Measurements from ENCODE around the gene ELMO1. TPM values are rescaled to one million over a fixed set of nuclear protein-coding genes. Genes with fewer than 3 reads are reported as not detected.

Gene ELMO1, protein sequence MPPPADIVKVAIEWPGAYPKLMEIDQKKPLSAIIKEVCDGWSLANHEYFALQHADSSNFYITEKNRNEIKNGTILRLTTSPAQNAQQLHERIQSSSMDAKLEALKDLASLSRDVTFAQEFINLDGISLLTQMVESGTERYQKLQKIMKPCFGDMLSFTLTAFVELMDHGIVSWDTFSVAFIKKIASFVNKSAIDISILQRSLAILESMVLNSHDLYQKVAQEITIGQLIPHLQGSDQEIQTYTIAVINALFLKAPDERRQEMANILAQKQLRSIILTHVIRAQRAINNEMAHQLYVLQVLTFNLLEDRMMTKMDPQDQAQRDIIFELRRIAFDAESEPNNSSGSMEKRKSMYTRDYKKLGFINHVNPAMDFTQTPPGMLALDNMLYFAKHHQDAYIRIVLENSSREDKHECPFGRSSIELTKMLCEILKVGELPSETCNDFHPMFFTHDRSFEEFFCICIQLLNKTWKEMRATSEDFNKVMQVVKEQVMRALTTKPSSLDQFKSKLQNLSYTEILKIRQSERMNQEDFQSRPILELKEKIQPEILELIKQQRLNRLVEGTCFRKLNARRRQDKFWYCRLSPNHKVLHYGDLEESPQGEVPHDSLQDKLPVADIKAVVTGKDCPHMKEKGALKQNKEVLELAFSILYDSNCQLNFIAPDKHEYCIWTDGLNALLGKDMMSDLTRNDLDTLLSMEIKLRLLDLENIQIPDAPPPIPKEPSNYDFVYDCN
- not detected in 2 replicates for polyA plus RNA-seq (2011; rRNA removed)
- polyA minus RNA-seq (2011; rRNA and poly(A)+ RNA removed): 0.57 TPM in 1 of 2 replicates, not detected in the other

DNA sequence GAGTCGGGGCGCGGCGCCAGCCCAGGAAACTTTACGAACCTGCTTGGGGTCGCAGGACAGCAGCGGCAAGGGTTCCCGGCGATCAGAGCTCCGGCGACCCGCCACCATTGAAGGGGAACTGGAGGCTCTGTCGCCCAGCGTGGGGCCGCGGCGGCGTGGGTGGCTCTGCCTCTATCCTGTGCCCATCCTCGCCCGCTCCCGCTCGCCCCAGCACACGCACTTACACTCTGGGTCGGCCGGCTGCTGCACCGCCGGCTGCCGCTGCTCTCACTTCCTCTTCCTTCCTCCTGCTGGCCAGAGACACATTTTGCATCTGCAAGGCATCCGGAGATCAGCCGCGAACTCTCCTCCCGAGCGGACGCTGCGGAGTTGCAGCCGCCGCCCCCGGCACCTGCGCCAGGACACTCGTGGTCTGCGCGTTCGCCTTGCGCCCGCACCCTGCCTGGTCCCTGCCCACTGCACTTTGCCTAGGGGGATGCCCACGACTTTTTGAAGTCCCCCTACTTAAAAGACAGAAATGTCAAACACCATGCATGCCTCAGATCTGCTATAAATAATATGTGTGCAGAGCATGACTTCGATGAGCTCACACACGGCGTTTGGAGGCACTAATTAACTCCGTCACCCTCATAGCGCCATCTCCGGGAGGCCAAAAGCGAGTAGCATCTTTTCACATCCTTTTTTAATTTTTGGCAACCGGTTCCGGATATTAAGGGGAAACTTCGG, at the start of gene ELMO1:
Gene ELMO1, minus strand, starts transcription at position 229 of the 726 bp plus-strand sequence. CDS start 106,174 bp downstream, outside the sequence.
- TF ChIP-seq, protein P1, sequence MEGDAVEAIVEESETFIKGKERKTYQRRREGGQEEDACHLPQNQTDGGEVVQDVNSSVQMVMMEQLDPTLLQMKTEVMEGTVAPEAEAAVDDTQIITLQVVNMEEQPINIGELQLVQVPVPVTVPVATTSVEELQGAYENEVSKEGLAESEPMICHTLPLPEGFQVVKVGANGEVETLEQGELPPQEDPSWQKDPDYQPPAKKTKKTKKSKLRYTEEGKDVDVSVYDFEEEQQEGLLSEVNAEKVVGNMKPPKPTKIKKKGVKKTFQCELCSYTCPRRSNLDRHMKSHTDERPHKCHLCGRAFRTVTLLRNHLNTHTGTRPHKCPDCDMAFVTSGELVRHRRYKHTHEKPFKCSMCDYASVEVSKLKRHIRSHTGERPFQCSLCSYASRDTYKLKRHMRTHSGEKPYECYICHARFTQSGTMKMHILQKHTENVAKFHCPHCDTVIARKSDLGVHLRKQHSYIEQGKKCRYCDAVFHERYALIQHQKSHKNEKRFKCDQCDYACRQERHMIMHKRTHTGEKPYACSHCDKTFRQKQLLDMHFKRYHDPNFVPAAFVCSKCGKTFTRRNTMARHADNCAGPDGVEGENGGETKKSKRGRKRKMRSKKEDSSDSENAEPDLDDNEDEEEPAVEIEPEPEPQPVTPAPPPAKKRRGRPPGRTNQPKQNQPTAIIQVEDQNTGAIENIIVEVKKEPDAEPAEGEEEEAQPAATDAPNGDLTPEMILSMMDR (IDR thresholded peaks at IDR 0.05; ENCODE audit: insufficient read depth, low read depth, low read length): peak; percentile 25; the same call in 1 of the 2 replicates
- ChIA-PET CTCF (interaction anchor here (0.6 kb wide), 1 partner anchor 124 kb away, joined by 3 read pairs; no protein-coding TSS in a partner anchor), POLR2A (no interaction called here)

DNA sequence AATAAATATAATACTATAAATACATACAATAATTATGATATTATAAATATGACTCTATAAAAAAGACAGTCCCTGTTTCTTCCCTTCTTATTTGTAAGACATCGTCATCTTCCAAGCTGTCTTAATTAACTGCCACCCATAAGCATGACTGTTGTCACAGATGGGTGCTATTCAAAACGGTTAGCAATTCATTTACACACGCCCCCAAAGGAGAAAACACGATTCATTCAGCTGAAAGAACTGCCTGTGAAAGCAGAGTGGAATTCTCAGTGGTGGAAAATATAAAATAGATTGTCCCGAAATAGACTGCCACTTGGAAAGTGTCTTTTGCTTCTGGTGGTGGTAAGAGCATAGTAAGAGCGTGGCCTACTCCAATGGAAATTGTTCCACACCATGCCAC, 48.9 kb upstream of the ELMO1 start:
- Histone ChIP-seq H3K4me3 (ENCODE audit: low read depth, low read length) (no peak overlapping the region), H3K36me3 (ENCODE audit: control insufficient read depth, insufficient read depth, low read length) (no peaks in the 10 kb centered on the region), H3K27me3 (ENCODE audit: control insufficient read depth, insufficient read depth, low read length) (no peaks in the 10 kb centered on the region)
- no peak for DNase-seq (ENCODE audit: low read depth)
- ChIA-PET CTCF (no interaction called here), POLR2A (no interaction called here)
- TF ChIP-seq, protein P1 (IDR thresholded peaks at IDR 0.05; ENCODE audit: insufficient read depth, low read depth, low read length): no peak

More for the DNA sequence above, at the start of gene ELMO1:
- H3K36me3 ChIP-seq (ENCODE audit: control insufficient read depth, insufficient read depth, low read length): no peaks in the 10 kb centered on the region
- no peaks in the 10 kb centered on the region for H3K27me3 ChIP-seq (ENCODE audit: control insufficient read depth, insufficient read depth, low read length)
- no peak for DNase-seq (ENCODE audit: low read depth)
- H3K4me3 ChIP-seq (ENCODE audit: low read depth, low read length): peak within 1 kb of the TSS; percentile 35

DNA sequence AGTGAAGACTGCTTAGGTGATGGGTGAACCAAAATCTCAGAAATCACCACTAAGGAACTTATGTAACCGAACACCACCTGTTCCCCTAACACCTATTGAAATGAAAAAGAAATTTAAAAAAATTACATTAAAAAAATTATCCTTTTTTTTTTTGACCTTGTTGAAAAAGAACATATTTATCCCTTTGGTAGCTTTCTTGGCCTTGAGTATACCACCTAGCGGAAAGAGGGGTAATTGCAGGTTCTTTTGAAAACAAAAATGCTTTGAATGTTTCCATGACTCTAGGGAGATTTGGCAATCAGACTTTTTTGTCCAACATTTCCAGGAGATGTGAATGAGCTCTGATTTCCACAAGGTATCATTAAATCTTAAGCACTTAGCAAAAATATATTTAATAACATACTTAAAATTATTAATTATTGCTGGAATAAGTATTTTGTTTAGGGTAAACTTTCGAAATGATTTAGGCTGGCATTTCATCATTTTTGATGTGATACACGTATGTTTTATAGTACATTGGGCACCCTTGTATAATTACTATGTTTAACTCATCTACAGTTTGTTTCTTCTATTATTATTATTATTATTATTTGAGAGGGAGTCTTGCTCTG, 47.0 kb upstream of the ELMO1 start:
- ChIA-PET CTCF (interaction anchor here (0.9 to 2.3 kb wide), 3 partner anchors 18 to 510 kb away, joined by 3 to 7 read pairs (median 4); no protein-coding TSS in a partner anchor), POLR2A (no interaction called here)
- no peaks in the 10 kb centered on the region for H3K27me3 ChIP-seq (ENCODE audit: control insufficient read depth, insufficient read depth, low read length)
- TF ChIP-seq, protein P1 (IDR thresholded peaks at IDR 0.05; ENCODE audit: insufficient read depth, low read depth, low read length): peak; percentile 52
- H3K36me3 ChIP-seq (ENCODE audit: control insufficient read depth, insufficient read depth, low read length): no peaks in the 10 kb centered on the region
- H3K4me3 ChIP-seq (ENCODE audit: low read depth, low read length): no peak overlapping the region
- no peak for DNase-seq (ENCODE audit: low read depth)

DNA sequence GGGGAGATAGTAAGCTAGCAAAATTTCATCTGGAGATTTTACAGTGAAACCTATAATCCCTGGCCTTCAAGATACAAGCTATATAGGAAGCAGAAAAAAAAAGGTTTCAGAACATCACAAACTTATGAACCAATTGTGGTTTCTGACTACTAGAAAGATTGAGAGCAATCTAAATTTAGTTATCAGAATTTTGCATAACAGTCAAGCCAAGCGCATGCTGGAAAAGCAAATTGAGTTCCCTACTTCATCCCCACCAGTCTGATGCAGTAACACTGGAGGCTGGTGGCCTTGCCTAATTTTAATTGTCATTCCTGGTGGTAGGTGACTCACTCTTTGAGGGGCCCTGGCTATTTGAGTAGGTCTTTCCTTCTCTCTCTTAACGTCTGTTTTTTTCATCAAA, 46.3 kb upstream of the ELMO1 start:
- CTCF ChIA-PET: interaction anchor here (1.5 to 2.3 kb wide), 2 partner anchors 18 to 287 kb away, joined by 4 to 7 read pairs; no protein-coding TSS in a partner anchor
- POLR2A ChIA-PET: no interaction called here
- no peak for DNase-seq (ENCODE audit: low read depth)

More for the DNA sequence above, 46.3 kb upstream of the ELMO1 start:
- no peak overlapping the region for H3K4me3 ChIP-seq (ENCODE audit: low read depth, low read length)
- H3K36me3 ChIP-seq (ENCODE audit: control insufficient read depth, insufficient read depth, low read length): no peaks in the 10 kb centered on the region
- no peaks in the 10 kb centered on the region for H3K27me3 ChIP-seq (ENCODE audit: control insufficient read depth, insufficient read depth, low read length)
- TF ChIP-seq, protein P1 (IDR thresholded peaks at IDR 0.05; ENCODE audit: insufficient read depth, low read depth, low read length): no peak

All from BJ (cell line).